ENCODE measurements around the gene APMAP. TPM values are rescaled to one million over a fixed set of nuclear protein-coding genes. Genes with fewer than 3 reads are reported as not detected.

APMAP gene
- total and polyA plus RNA-seq, 9 of the 15 experiments (the other 6 are each of a cell fraction or from before 2014, with no cell fraction given), result 6.7 to 18.2 (median 14.4) TPM

DNA sequence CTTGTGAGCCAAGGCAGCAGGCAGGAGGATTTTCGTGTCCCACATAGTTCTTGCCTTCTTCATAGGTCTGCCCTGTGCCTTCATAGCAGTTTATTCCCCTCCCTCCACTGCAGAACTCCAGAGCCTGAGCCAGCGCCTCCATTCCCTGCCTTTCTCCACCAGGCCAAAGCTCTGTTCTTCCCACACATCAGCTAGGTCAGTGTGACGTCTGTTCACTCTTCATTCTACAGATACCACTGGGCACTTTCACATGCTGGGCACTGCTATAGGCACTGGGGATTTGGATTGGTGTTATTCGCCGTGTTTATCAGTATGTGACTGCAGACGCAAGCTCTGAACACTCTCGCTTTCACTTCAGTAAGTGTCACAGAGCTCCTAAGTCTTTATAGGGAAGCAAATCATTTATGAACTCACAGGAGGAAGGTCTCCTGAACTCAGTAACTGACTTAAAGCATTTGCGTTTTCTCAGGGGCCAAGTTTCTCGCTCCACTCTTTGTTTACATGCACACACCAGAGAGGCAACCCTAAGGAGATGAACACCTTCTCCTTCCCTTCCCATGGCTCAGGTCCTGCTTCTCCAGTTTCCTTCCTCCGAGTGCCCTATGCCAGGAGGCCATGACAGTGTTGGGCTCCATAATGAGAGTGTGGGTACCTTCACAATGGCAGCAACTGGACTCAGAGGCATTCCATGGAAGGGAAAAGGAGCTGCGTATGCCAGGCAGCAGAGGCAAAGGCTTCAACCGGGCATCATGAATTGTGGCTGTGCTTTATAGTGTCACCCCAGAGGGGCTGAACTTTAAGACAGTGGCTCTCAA is 6.3 kb upstream of the APMAP start:
- in situ Hi-C loops (cut with MboI) (no loop called here), intact Hi-C loops (cut with micrococcal nuclease) (loop anchor here (10.0 kb wide), 2 partner anchors 296 to 396 kb away; partner anchors contain the start of gene ABHD12)
- no peak for ATAC-seq
- Histone ChIP-seq H3K27ac (ENCODE audit: extremely low read depth, low read depth, low read length) (no peak overlapping the region), H3K36me3 (ENCODE audit: control insufficient read depth, insufficient read depth, low read length) (no peaks in the 10 kb centered on the region), H3K79me2 (ENCODE audit: control insufficient read depth, insufficient read depth, low read length) (no peaks in the 10 kb centered on the region), H3K4me2 (ENCODE audit: insufficient read depth, low read length) (no peak overlapping the region), H3K27me3 (ENCODE audit: control insufficient read depth in 2 of 2, insufficient read depth in 2 of 2, low read length in 2 of 2) (peaks cover 0 to 7% of the 10 kb centered on the region in 2 experiments; a peak in 3 of 5 replicates), H3K4me3 (no peak overlapping the region), H2AFZ (ENCODE audit: low read depth, low read length) (no peak overlapping the region), H3K9me3 (replicated peaks; ENCODE audit: control insufficient read depth, insufficient read depth, low read depth, low read length) (no peaks in the 10 kb centered on the region), H3K9ac (ENCODE audit: insufficient read depth in 1 of 2, low read depth in 2 of 2, low read length in 2 of 2) (no peak overlapping the region), H3K4me1 (replicated peaks in 1 of 2; ENCODE audit: control insufficient read depth in 2 of 2, insufficient read depth in 2 of 2, low read length in 2 of 2) (peaks cover 0 to 3% of the 10 kb centered on the region in 2 experiments; a peak in 2 of 5 replicates), H3K9me1 (ENCODE audit: control insufficient read depth, insufficient read depth, low read length) (no peaks in the 10 kb centered on the region), H4K20me1 (replicated peaks; ENCODE audit: control insufficient read depth, insufficient read depth, low read length) (no peaks in the 10 kb centered on the region; the same call in 1 of the 2 replicates)
- WGBS (ENCODE audit: insufficient coverage, low coverage, missing lambda C conversion rate), result 0% methylated on average over 11 of the region's 12 CpGs
- BruUV-seq (replicated peaks), result no TSS peak
- ChIA-PET CTCF (ENCODE audit: low intra/inter-chr PET ratio) (interaction anchor here (0.5 kb wide), 1 partner anchor 67 kb away, joined by 3 read pairs; no protein-coding TSS in a partner anchor), POLR2A (no interaction called here)
- FAIRE-seq, result no peak
- no peak for TF ChIP-seq CCNT2 (IDR thresholded peaks at IDR 0.05; ENCODE audit: borderline replicate concordance, extremely low read depth, insufficient read length, low read depth, low read length)
- DNase-seq (ENCODE audit: extremely low read depth in 1 of 4, low spot score in 3 of 4), result no peak

GRCh38 chr20:24998121-24998520 is 5.6 kb upstream of the APMAP start:
- Histone ChIP-seq H3K9me1 (ENCODE audit: control insufficient read depth, insufficient read depth, low read length) (no peaks in the 10 kb centered on the region), H3K27ac (ENCODE audit: extremely low read depth, low read depth, low read length) (no peak overlapping the region), H3K36me3 (ENCODE audit: control insufficient read depth, insufficient read depth, low read length) (no peaks in the 10 kb centered on the region), H3K9me3 (replicated peaks; ENCODE audit: control insufficient read depth, insufficient read depth, low read depth, low read length) (no peaks in the 10 kb centered on the region), H3K4me3 (no peak overlapping the region), H3K27me3 (ENCODE audit: control insufficient read depth in 2 of 2, insufficient read depth in 2 of 2, low read length in 2 of 2) (peaks cover 0 to 7% of the 10 kb centered on the region in 2 experiments; a peak in 3 of 5 replicates), H3K4me1 (replicated peaks in 1 of 2; ENCODE audit: control insufficient read depth in 2 of 2, insufficient read depth in 2 of 2, low read length in 2 of 2) (peaks cover 0 to 4% of the 10 kb centered on the region in 2 experiments; a peak in 2 of 5 replicates), H3K9ac (ENCODE audit: insufficient read depth in 1 of 2, low read depth in 2 of 2, low read length in 2 of 2) (no peak overlapping the region), H3K79me2 (ENCODE audit: control insufficient read depth, insufficient read depth, low read length) (no peaks in the 10 kb centered on the region), H4K20me1 (replicated peaks; ENCODE audit: control insufficient read depth, insufficient read depth, low read length) (no peaks in the 10 kb centered on the region; the same call in 1 of the 2 replicates), H3K4me2 (ENCODE audit: insufficient read depth, low read length) (no peak overlapping the region), H2AFZ (ENCODE audit: low read depth, low read length) (no peak overlapping the region)
- intact Hi-C loops (cut with micrococcal nuclease), result loop anchor here (10.0 kb wide), 2 partner anchors 297 to 397 kb away; partner anchors contain the start of gene ABHD12
- no peak for DNase-seq (ENCODE audit: extremely low read depth in 1 of 4, low spot score in 3 of 4)
- POLR2A ChIA-PET, result no interaction called here
- CTCF ChIA-PET (ENCODE audit: low intra/inter-chr PET ratio), result no interaction called here
- ATAC-seq, result no peak
- WGBS (ENCODE audit: insufficient coverage, low coverage, missing lambda C conversion rate), result 3% methylated on average over 3 of the region's 3 CpGs
- in situ Hi-C loops (cut with MboI), result no loop called here
- no TSS peak for BruUV-seq (replicated peaks)
- FAIRE-seq, result no peak
- TF ChIP-seq PCBP2 (IDR thresholded peaks at IDR 0.05; ENCODE audit: low read depth, low read length, poor library complexity, severe bottlenecking) (no peak), HOXB6 (CRISPR knock-in tag; IDR thresholded peaks at IDR 0.05; ENCODE audit: borderline replicate concordance) (no peak), ZNF766 (CRISPR knock-in tag; conservative IDR thresholded peaks at IDR 0.05) (no peak), MEIS2 (IDR thresholded peaks at IDR 0.05; ENCODE audit: partially characterized antibody) (no peak), CREM (IDR thresholded peaks at IDR 0.05; ENCODE audit: low read depth) (no peak), MTA1 (IDR thresholded peaks at IDR 0.05; ENCODE audit: borderline replicate concordance) (no peak), EP400 (IDR thresholded peaks at IDR 0.05) (no peak)
- TF ChIP-seq, protein P1, sequence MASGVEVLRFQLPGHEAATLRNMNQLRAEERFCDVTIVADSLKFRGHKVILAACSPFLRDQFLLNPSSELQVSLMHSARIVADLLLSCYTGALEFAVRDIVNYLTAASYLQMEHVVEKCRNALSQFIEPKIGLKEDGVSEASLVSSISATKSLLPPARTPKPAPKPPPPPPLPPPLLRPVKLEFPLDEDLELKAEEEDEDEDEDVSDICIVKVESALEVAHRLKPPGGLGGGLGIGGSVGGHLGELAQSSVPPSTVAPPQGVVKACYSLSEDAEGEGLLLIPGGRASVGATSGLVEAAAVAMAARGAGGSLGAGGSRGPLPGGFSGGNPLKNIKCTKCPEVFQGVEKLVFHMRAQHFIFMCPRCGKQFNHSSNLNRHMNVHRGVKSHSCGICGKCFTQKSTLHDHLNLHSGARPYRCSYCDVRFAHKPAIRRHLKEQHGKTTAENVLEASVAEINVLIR (CRISPR knock-in tag; IDR thresholded peaks at IDR 0.05), result no peak
- TF ChIP-seq, protein P2, sequence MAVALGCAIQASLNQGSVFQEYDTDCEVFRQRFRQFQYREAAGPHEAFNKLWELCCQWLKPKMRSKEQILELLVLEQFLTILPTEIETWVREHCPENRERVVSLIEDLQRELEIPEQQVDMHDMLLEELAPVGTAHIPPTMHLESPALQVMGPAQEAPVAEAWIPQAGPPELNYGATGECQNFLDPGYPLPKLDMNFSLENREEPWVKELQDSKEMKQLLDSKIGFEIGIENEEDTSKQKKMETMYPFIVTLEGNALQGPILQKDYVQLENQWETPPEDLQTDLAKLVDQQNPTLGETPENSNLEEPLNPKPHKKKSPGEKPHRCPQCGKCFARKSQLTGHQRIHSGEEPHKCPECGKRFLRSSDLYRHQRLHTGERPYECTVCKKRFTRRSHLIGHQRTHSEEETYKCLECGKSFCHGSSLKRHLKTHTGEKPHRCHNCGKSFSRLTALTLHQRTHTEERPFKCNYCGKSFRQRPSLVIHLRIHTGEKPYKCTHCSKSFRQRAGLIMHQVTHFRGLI (CRISPR knock-in tag; IDR thresholded peaks at IDR 0.05), result no peak

Measured in K562 (cell line).